NCI-H2029 (cell line): Measurements from ENCODE around the gene PSAT1.

ENCODE experiments used
- DNase-seq: peaks from one replicate; lab custom pipeline; 2025; lab: John Stamatoyannopoulos, UW

Gene PSAT1

GRCh38 chr9:78292716-78293497 lies 4.0 kb upstream of the PSAT1 start:
- DNase-seq, result no peak

- DNase-seq, result no peak
Observed at GRCh38 chr9:78294290-78295176, 2.4 kb upstream of the PSAT1 start.

- DNase-seq, result no peak
Observed at GRCh38 chr9:78295177-78295575, 1.7 kb upstream of the PSAT1 start.

- no peak for DNase-seq
Observed at GRCh38 chr9:78295731-78296130, 1.2 kb upstream of the PSAT1 start.

- peak; percentile 83 for DNase-seq
Observed at GRCh38 chr9:78296201-78296892, 578 bp upstream of the PSAT1 start.

- no peak for DNase-seq
Observed at GRCh38 chr9:78297672-78297961, 692 bp downstream of the PSAT1 start.

- no peak for DNase-seq
Observed at GRCh38 chr9:78298046-78298765, 1.3 kb downstream of the PSAT1 start.

- no peak for DNase-seq
Observed at GRCh38 chr9:78300209-78300608, 3.3 kb downstream of the PSAT1 start.

- no peak for DNase-seq
Observed at GRCh38 chr9:78301466-78301865, 4.5 kb downstream of the PSAT1 start.

- no peak for DNase-seq
Observed at GRCh38 chr9:78303377-78304062, 6.6 kb downstream of the PSAT1 start.

GRCh38 chr9:78304357-78304756 lies 7.4 kb downstream of the PSAT1 start:
- no peak for DNase-seq

- DNase-seq, result no peak
Observed at GRCh38 chr9:78306222-78307076, 9.5 kb downstream of the PSAT1 start.

GRCh38 chr9:78307360-78307759 lies 10.4 kb downstream of the PSAT1 start:
- no peak for DNase-seq

GRCh38 chr9:78309066-78309465 lies 12.1 kb downstream of the PSAT1 start:
- no peak for DNase-seq

- no peak for DNase-seq
Observed at GRCh38 chr9:78311075-78311474, 14.2 kb downstream of the PSAT1 start.

- DNase-seq, result no peak
Observed at GRCh38 chr9:78311886-78312524, 15.1 kb downstream of the PSAT1 start.

GRCh38 chr9:78314550-78314949 lies 17.6 kb downstream of the PSAT1 start:
- no peak for DNase-seq

- peak; percentile 53 for DNase-seq
Observed at GRCh38 chr9:78314953-78315870, 18.3 kb downstream of the PSAT1 start.
